GM10266 (cell line): ENCODE measurements around the gene NWD2.

ENCODE experiments used
- DNase-seq: peaks from one replicate; pipeline ENCODE4 v3.0.0; 2012; ENCODE audit errors: extremely low spot score
- CTCF ChIP-seq: IDR thresholded peaks from 2 replicates; pipeline ENCODE4 v1.5.1; 2012; ENCODE audit warnings: mild to moderate bottlenecking, low read depth; ENCODE audit not compliant: control insufficient read depth, insufficient read depth; ENCODE audit errors: missing control alignments

Gene NWD2

GRCh38 chr4:37421614-37422013 is 177.1 kb downstream of the NWD2 start:
- no peak for TF ChIP-seq CTCF

GRCh38 chr4:37422102-37422501 is 177.6 kb downstream of the NWD2 start:
- no peak for TF ChIP-seq CTCF
- no peak for DNase-seq

More at GRCh38 chr4:37421614-37422013, 177.1 kb downstream of the NWD2 start:
- no peak for DNase-seq

GRCh38 chr4:37422638-37423037 is 178.1 kb downstream of the NWD2 start:
- DNase-seq = no peak
- TF ChIP-seq CTCF = no peak

- no peak for DNase-seq
- no peak for TF ChIP-seq CTCF
Measured at GRCh38 chr4:37423310-37423709, 178.8 kb downstream of the NWD2 start.

- TF ChIP-seq CTCF = no peak
Measured at GRCh38 chr4:37424753-37425152, 180.2 kb downstream of the NWD2 start.

GRCh38 chr4:37425857-37426256 is 181.3 kb downstream of the NWD2 start:
- DNase-seq = no peak
- TF ChIP-seq CTCF = no peak

More at GRCh38 chr4:37424753-37425152, 180.2 kb downstream of the NWD2 start:
- no peak for DNase-seq

GRCh38 chr4:37427193-37427592 is 182.7 kb downstream of the NWD2 start:
- DNase-seq = no peak
- TF ChIP-seq CTCF = no peak
